ENCODE data around the gene NCKAP5L.

Gene NCKAP5L

DNA sequence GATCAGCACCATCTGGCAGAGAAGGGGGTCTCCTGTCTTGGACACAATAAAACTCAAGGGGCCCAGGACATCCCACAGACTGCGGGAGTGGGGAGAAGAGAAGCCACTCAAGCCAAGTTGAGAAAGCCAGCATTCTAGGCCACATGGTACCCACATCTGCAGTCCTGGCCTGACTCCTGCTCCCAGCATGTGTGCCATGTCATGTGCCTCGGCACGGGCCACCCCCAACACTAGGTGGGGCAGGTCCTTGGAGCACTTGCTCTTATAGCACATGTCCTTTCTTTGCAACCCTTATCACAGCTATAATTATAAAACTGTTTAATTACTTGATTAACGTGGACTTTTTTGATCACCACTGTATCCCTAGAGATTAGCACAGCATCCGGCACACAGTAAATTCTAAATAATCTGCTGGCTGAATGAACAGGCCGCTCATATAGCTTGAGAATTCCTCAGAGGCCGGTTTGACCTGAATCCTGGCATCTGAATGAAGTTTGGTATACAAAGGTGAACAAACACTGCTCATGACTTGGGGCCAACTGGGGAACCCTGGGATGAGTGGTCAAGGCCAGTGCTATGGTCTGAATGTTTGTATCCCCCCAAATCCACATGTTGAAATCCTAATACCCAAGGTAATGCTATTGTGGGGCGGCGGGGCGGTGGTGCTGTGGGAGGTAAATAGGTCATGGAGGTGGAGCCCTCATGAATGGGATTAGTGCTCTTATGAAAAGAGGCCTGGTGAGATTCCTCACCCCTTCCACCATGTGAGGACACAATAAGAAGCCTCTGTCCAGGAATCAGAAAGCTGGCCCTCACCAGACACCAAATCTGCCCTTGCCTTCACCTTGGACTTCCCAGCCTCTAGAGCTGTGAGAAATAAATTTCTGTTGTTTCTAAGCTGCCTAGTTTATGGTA is 6.6 kb downstream of the NCKAP5L start:
- no peak for DNase-seq

DNA sequence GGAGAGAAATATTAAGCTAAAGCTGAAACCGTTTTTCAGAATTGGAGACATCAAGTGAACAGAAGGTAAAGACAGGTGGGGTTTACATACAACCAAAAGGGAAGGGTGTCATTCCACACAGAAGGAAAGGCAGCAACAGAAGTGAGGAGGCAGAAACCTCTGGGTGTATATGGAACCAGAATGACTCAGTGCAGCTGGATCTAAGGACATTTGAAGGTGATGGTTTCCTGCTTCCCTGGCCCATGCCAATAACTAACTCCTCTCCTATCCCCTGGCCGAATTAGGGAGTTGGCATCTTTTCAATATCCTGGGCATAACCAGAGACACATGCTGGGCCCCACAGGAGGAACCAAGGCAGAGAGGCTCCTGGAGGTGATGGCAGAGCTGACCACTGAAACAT is 8.4 kb downstream of the NCKAP5L start:
- DNase-seq: no peak

DNA sequence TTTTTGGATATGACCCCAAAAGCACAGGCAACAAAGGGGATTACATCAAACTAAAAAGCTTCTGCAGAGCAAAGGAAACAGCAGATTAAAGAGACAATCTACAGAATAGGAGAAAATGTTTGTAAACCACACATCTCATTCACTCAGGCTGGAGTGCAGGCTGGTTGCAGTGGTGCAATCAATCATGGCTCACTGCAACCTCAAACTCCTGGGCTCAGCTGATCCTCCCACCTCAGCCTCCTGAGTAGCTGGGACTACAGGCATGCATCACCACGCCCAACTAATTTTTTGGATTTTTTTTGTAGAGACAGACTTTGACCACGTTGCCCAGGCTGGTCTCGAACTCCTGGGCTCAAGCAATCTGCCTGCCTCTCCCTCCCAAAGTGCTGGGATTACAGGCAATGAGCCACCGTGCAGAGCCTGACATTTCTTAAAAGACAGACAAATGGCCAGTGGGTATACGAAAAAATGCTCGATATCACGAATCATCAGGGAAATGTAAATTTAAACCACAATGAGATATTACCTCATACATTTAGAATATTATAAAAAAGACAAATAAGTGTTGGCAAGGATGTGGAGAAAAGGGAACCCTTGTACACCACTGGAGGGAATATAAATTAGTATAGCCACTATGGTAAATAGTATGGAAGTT is 9.8 kb downstream of the NCKAP5L start:
- DNase-seq: no peak

DNA sequence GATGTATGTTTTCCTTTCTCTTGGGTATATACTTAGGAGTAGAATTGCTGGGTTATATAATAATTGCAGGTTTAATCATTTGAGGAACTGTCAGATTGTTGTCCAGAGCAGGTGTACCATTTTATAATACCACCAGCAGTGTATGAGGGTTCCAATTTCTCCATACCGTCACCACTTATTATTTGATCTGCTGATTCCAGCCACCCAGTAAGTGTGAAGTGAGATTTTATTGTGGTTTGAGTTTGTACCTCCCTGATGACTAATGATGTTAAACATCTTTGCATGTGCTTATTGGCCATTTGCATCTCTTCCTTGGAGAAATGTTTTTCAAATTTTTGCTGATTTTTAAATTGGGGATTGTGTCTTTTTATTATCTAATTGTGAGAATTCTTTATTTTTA is 15.1 kb downstream of the NCKAP5L start:
- DNase-seq: no peak

DNA sequence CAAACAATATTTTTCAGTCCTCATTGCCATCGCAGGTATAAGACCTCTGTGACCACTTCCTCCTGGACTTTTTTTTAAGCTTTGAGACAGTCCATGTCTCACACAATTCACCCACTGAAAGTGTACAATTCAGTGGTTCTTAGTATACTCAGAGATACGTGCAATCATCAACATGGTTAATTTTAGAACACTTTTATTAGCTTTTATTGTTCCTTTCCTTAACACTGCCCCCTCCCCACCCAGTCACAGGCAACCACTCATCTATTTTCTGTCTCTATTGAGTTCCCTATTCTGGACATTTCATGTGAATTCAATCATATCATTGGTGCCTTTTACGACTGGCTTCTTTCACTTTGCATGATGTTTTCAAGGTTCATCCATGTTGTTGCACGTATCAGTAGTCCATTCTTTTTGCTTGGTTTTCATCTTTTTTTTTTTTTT is 16.2 kb downstream of the NCKAP5L start:
- DNase-seq: no peak

DNA sequence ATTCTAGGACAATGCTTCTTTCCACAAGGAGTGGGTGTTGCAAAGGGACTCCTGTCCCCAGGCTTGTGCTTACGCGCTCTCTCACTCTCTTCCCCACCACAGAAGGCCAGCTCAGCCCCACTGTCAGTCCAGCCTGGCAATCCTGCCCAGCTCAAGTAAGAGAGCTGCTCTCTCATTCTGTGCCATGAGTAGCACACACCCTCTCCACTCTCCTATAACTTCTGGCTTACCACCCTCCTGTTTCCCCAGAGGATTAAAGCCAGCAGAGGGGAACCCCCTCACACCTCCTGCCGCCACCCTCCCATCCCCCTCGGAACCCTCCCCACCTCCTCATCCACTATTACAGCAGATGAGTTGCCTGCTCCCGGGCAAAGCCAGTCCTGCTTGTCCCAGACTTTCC is 17.1 kb downstream of the NCKAP5L start:
- DNase-seq: no peak

DNA sequence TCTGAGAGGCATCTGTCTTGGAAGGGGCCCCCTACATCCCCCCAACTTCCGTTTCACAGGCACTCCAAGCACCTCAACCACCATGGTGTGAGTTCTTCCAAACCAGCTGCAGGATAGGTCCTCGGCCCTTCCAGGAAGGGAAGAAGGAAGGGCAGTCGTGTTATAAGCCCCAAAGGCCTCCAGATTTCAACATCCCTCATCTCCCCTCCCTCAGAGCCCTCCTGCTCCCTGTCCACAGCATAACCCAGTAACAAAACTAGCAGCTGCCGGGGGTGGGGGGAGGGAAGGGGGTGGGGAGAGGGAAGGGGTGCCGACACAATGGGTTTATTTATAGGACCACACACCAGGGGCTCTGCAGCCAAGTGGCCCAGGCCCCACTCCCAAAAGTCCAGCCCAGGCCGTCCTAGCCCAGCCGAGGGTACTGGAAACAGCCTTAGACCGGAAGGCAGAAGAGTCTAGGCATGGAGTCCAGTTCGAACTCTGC is 18.3 kb downstream of the NCKAP5L start:
- no peak for DNase-seq

DNA sequence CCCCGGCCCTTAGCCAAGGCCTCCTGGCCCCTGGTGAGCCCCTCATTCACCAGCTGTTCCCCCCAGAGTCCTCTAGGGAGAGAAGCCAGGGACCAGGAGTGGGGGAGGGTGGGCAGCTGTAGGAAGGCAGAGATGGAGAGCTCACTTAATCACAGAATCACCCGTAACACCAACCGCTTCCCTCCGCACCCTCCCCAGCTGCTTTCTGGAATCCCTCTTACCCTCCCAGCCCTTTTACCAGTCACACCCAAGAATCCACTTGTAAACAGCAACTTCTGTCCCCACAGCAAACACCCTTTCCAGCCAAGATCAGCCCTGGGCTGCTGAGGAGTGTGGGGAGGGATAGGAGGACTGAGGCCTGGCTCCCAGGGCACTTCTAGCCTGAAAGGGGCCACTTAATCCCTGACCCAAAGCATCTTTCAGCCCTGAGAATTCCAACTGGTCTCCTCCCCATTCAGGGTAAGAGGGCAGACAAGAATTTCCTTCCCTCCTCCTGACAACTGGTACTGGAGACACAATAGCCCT is 18.8 kb downstream of the NCKAP5L start:
- DNase-seq: no peak

DNA sequence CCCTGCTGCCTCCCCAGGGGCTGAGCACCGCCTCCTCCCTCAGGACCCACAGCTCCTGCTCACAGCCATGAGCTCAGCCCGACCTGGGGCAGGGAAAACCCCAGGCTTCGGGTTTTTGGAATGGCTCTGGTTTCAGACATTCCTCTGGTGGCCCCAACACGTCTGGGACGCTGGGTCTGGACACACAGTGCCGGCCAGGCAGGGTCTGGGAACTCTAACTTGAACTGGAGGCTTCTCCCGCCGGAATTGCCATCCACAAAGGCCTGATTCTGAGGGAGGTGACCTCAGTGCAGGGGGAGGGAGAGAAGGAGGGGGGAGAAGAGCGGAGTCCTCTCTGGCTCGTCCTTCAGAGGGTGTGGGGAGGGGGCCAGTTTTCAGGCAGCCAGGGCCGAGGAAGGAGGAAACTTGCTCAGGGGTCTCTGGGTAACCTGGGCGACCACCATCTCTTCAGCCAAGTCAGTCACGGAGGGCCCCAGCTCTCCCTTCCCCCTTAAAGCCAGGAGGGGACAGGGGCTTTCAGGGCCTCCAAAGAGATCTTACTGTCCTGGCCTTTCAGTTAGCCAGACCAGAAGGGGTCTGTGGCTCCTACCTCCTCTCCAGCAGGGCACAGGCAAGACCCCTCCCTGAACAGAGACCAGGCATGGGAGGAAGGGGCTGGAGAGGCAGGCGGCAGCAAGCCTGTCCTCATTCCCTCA is 19.4 kb downstream of the NCKAP5L start:
- no peak for DNase-seq

DNA sequence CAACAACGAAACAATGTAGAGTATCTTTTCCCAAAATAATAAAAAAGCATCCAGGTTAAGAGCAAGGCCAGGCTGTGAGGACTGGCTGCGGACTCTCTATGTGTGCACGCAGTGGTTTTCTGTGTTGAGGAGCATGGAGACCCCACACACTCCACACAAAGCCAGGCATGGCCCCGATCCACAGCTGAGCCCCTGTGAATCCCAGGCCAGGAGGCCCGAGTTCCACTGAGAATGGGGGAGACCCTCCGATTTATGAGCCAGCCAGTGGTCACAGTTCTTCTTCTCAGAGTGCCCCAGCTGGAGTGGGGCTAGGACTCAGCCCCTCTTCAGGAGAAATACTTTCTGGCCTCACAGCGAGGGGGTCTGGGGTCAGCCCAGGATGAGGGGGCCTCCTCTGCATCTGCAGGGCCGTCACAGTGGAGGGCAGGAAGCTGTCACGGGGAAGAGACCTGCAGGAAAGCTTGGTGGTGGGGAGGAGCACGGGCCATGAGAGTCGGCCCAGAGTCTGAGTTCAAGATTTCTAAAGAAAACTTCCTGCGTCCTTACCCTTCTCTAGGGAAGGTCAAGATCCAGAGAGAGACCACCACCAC is 20.1 kb downstream of the NCKAP5L start:
- no peak for DNase-seq

DNA sequence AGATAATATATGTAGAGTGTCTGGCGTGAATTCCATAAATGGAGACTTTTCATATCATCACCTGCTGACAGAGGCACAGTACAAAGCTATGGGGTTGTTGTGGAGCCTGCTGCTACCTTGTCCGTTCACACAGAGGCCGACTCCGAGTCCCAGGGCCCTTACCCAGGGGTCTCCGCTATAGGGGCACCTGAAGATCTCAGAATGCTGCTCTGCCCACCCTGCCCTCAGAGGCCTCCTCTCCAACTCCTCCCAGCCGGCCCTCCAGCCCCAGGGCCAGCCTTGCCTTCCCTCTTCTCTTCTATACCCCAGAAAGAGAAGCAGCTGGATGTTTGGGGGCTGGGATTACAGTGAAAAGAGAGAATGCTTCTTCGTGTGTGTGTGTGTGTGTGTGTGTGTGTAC is 21.3 kb downstream of the NCKAP5L start:
- no peak for DNase-seq

DNA sequence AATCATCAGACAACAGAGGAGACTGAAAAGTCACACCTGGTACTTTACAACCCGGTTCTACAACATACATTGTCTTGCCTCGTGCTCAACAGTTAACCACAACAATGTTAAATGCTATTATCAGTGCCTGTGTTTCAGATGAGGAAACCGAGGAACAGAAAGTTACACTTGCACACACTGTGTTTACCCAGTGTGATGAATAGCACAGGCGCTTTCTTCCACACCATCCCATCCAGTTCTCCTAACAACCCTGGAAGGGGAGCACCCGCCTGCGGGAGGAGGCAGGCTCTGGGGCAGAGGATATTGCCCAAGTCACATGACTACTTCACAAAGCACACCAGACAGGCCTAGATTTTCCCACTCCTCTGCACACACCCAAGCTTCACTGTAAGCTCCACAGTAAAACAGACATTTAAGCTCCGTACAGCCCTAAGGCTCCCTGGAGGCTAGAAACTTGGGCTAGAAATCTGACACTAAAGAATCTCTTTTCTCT is 21.8 kb downstream of the NCKAP5L start:
- no peak for DNase-seq

DNA sequence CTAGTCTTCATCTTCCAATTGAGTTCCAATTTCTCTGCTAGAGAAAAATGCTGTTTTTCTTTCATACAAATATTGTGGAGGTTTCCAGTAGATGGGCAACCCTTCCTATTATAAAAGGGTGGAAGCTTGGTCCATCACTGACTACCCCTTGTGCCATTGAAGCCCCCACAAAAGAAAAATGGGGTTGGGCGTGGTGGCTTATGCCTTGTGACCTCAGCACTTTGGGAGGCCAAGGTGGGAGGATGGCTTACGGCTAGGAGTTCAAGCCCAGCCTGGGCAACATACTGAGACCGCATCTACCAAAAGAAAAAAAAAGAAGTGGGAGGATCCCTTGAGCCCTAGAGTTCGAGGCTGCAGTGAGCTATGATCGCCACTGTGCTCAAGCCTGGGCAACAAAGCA is 22.8 kb downstream of the NCKAP5L start:
- DNase-seq: no peak

DNA sequence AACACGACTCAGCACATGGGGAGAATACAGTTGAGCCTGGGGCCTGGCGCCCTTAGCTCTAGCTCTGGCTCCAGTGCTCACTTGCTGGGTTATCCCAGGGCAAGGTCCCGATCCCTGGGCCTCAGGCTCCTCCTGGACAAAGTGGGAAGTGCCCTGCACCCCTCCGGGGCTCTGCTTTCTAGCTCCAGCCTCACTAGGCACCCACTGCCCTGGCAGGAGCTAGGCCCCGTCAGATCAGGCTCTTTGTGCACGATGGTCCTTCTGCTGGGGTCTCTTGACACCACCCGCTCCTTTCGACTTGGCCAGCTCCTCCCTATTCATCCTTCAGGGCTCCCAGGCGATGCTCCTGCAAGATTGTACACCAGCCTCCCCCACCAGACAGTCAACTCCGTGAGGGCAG is 23.4 kb downstream of the NCKAP5L start:
- DNase-seq: no peak

DNA sequence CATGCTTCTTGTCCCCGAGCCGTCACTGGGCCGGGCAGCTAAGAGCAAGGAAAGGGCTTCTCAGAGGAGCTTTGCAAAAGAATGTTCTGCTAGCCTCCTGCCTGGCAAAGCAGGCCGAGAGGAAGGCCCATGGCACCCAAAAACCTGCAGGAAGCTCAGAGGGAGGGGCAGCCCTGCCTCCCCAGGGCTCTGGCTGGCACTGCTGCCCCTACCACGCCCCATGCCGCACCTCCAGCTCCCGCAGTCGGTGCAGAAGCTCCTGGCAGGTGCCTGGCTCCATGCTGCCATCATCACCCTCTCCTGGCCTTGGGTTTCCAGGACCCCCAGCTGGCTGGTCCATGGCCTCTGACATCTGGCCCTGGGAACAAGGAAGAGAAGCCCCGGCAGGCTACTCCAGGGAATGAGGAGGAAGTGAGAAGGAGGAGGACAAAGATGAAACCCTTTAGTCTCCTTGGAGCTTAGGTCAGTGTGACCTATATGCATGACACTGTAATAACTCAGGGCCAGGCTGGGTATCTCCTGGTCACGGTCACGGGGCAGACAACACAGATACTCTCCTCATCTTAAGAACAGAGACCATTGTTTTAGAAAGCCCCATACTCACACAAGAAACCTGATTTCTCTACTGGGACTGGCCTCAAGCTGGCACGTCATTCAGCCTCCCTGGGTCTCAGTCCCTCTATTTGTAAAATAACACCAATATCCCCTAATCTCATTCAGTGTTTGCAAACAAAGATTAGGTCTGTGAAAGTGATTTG is 24.3 kb downstream of the NCKAP5L start:
- no peak for DNase-seq

DNA sequence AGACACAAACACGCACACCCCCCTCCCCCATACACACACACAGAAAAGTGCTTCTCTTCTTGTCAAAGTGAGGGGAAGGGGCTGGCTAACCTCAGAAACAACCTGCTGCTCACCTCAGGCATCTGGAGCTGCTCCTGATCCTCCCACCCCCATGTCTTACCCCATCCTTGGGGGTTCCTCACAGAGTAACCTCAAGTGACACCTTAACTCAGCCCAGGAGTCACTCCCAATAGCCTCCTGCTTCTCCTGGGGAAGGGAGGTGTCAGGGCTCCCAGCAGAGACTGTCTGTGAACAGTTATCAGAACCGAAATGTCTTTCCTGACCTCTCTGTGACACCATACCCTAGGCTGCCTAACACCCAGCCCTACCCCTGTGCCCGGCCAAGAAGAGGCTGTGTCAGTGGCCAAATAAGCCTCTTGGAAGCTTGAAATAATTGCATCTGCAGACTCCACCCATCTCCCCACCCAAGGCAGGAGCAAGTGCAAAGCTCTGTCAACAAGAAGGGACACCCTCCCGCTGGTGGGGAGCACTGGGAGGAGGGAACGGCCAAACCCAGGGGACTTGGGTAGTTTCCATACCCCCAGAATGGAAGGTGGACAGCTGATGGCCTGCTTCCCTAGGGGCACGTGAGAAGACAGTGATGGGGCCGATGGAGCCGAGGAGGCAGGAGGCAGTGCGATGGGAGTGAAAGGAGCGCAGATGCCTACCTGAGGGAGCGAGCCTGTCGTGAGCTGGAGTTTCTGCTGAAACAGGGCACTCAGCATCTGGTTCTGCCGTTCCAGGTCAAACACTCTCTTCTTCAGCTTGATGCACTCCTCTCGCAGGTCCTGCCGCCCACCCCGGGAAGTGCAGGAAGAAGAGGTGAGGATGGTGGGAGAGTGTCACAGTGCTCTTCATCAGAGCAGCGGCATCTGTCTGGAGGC is 26.8 kb downstream of the NCKAP5L start:
- no peak for DNase-seq

DNA sequence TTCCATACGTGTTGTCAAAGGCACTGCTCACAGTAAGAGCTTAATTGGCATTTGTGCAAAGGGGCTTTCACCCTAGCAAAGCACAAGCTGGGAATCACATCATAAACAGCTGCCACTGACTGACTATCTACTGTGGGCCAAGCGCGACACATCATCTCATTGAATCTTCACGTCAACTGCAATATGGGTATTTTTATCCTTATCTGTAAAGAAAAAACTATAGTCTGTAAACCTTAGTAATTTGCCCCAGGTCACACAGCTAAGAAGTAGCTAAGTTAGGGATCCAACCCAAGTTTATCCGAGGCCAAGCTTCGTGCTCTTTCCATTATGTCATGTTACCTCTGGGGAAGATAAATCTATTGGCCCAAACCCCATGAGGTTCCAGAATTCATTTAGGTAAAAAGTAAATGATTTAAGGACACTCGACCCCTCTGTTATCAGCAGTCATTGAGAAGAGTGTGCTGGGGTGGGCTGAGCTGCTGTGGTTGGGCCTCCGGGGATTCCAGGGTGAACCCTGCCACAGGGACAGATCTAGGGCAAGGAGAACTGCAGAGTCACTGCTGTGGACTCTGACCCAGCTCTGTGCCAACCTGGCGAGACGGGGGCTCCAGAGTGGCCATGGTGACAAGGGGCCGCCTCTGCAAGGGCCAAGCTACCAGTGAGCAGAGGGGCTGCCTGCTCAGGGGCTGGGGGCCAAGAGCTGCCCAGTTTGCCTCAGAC is 27.6 kb downstream of the NCKAP5L start:
- no peak for DNase-seq

DNA sequence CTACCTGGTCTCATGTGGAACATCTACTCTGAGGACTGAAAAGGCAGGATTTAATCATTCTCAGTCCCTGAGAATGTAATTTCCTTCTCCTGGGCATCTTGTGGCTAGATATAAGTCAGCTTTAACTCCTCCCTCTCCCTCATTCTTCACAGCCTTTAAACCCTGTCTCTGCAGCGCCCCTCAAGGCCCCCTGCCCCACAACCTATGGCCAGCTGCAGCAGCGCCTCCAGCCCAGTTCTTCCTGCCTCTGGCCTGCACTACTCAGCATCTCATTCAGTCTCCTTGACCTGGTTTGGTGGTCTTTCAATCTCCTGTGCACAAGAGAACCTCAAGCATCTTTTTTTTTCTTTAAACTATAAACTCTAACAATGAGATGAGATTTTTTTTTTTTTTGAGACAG is 29.3 kb downstream of the NCKAP5L start:
- DNase-seq: no peak

DNA sequence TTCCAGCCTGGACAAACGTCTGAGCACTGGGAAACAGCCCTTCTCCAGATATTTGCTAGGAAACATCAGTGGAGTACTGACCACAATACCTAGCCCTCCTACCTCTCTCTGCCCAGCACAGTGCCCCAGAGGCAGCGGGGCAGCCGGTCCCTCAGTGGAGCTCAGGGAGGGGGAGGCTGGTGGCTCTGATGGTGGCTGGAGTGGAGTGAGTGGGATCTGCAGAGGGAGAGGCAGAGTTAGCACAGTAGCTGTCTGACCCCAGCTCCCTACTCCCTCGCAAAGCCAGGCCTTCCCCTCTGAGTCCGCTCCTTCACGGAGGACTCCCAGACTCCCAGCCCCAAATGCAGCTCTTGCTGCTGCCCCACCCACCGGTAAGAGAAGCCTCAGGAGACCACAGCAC is 30.0 kb downstream of the NCKAP5L start:
- no peak for DNase-seq

DNA sequence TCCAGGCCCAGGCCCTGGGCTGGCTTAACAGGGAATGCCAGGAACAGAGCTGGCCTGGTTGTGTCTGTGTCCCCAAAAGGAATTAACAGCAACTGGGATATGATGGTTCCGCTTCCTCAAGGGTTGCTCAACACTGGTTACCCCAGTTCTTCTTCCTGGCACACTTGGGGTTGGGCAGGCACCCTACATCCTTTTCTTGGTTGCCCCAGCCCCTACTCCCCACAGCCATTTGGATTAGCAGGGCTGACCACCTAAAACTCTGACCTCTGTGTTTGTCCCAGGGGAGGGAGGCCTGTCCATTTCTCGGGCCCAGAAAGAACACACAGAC is 30.8 kb downstream of the NCKAP5L start:
- DNase-seq: no peak
